IPS-20b (cell line): ENCODE data around the gene TMEM17.

ENCODE experiments used
- H3K27ac ChIP-seq: one replicate; pipeline ENCODE4 v1.5.1; 2013; ENCODE audit warnings: low read length
- H3K27me3 ChIP-seq: 2 replicates; pipeline ENCODE4 v1.6.1; 2013; ENCODE audit warnings: mild to moderate bottlenecking, low read length, inconsistent platforms; ENCODE audit not compliant: insufficient read depth
- H3K36me3 ChIP-seq: 2 replicates; pipeline ENCODE4 v1.6.1; 2013; ENCODE audit warnings: low read depth, mild to moderate bottlenecking, inconsistent platforms, low read length, moderate library complexity; ENCODE audit not compliant: insufficient read depth
- H3K4me1 ChIP-seq: 2 replicates; pipeline ENCODE4 v1.6.1; 2013; ENCODE audit warnings: mild to moderate bottlenecking, control low read depth, inconsistent platforms, low read length, moderate library complexity; ENCODE audit not compliant: insufficient read depth
- H3K4me3 ChIP-seq: 2 replicates; pipeline ENCODE4 v1.5.1; 2013; ENCODE audit warnings: mild to moderate bottlenecking, low read length, inconsistent platforms
- H3K9ac ChIP-seq: 2 replicates; pipeline ENCODE4 v1.6.1; 2013; ENCODE audit warnings: low read depth, mild to moderate bottlenecking, inconsistent platforms, low read length, moderate library complexity
- H3K9me3 ChIP-seq: 2 replicates; pipeline ENCODE4 v1.6.1; 2013; ENCODE audit warnings: mild to moderate bottlenecking, low read depth, low read length, inconsistent platforms; ENCODE audit not compliant: insufficient read depth

TMEM17 gene

GRCh38 chr2:62505109-62505749 is 766 bp downstream of the TMEM17 start:
- no peak overlapping the region for H3K27ac ChIP-seq
- H3K4me1 ChIP-seq: peaks cover 5% of the 10 kb centered on the region; the same call in 1 of the 2 replicates
- H3K9me3 ChIP-seq: no peaks in the 10 kb centered on the region
- H3K36me3 ChIP-seq: no peaks in the 10 kb centered on the region
- peak overlapping the region; percentile 90; the same call in 1 of the 2 replicates for H3K4me3 ChIP-seq
- peak overlapping the region; percentile 87; the same call in 1 of the 2 replicates for H3K9ac ChIP-seq
- no peaks in the 10 kb centered on the region for H3K27me3 ChIP-seq

GRCh38 chr2:62504657-62505056 is 1.3 kb downstream of the TMEM17 start:
- Histone ChIP-seq H3K9me3 (no peaks in the 10 kb centered on the region), H3K4me1 (peaks cover 5% of the 10 kb centered on the region; the same call in 1 of the 2 replicates), H3K27ac (no peak overlapping the region), H3K4me3 (no peak overlapping the region), H3K36me3 (no peaks in the 10 kb centered on the region), H3K9ac (peak overlapping the region; percentile 87; the same call in 1 of the 2 replicates), H3K27me3 (no peaks in the 10 kb centered on the region)

DNA sequence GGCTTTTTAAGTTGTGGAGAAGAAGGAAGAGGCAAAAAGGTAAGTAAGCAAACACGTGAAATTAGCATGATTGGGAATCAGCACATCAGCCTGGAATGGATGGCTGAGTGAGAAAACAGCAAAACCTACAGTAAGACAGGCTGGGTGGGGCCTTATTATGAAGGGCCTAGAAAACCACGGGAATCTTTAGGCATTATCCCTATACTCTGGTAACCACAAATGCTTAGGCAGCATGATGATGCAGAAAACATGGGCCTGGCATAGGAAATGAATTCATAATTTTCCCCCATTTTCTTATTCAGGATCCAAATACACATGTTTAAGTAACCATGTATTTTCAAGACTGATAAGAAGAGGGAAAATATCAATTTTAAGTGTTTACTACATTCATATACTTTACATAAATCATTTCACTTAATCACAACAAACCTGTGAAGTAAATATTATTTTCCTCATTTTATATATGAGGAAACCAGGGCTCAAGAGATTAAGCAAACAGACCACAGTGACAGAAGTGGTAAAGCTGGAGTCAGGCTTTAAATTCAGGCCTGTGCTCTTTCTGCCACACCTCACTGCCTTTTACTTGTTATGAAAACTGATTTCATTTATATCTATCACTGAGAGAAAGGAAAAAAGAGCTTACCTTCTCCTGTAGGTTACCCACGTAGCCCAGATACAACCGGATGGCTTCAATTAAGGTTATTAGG is 4.0 kb downstream of the TMEM17 start:
- Histone ChIP-seq H3K4me1 (peaks cover 5% of the 10 kb centered on the region; the same call in 1 of the 2 replicates), H3K27ac (no peak overlapping the region), H3K4me3 (no peak overlapping the region), H3K27me3 (no peaks in the 10 kb centered on the region), H3K9me3 (no peaks in the 10 kb centered on the region), H3K36me3 (no peaks in the 10 kb centered on the region), H3K9ac (no peak overlapping the region)

DNA sequence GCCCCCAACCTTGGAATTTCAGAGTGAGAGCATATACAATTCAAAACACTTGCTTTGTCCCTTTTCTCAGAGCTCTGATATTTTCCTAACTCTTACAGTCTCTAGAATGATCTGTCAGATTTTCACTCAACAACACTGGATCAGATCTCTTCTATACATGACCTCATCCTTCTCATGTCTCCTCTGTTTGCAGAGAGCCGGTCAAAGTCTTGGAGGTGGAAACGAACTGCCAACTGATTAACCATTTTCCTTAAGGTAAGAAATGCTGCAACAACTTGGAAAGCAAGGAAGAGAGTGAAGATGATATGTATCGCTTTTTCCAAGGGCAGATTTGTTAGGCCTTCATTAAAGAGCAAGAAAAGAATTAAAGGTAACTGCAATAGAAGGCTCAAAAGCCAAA is 4.9 kb downstream of the TMEM17 start:
- no peaks in the 10 kb centered on the region for H3K9me3 ChIP-seq
- no peaks in the 10 kb centered on the region for H3K36me3 ChIP-seq
- no peaks in the 10 kb centered on the region for H3K27me3 ChIP-seq
- H3K4me1 ChIP-seq: peaks cover 5% of the 10 kb centered on the region; the same call in 1 of the 2 replicates
- H3K4me3 ChIP-seq: no peak overlapping the region
- H3K9ac ChIP-seq: no peak overlapping the region
- no peak overlapping the region for H3K27ac ChIP-seq

GRCh38 chr2:62499430-62500060 is 6.5 kb downstream of the TMEM17 start:
- H3K4me1 ChIP-seq: no peaks in the 10 kb centered on the region; the same call in 1 of the 2 replicates
- no peaks in the 10 kb centered on the region for H3K27me3 ChIP-seq
- no peak overlapping the region for H3K9ac ChIP-seq
- H3K27ac ChIP-seq: no peak overlapping the region
- no peak overlapping the region for H3K4me3 ChIP-seq
- H3K36me3 ChIP-seq: no peaks in the 10 kb centered on the region
- H3K9me3 ChIP-seq: no peaks in the 10 kb centered on the region

DNA sequence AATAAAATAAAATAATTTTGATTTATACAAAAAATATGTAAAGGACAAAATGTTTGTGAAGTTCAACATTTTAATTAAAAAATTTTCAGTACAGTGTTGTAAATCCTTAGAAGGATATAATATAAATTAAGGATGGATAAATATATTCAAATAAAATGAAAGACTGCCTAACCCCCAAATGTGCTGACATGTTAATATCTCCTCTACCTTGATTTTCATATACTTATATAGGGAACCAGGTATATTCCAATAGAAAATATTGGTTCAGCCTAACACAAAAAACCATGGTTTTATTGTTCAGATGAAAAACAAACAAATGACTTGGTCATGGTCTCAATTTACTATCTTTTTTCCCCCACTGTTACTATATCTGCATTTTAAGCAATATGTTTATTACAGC is 7.3 kb downstream of the TMEM17 start:
- H3K27ac ChIP-seq: no peak overlapping the region
- no peaks in the 10 kb centered on the region; the same call in 1 of the 2 replicates for H3K4me1 ChIP-seq
- H3K36me3 ChIP-seq: no peaks in the 10 kb centered on the region
- H3K9ac ChIP-seq: no peak overlapping the region
- no peaks in the 10 kb centered on the region for H3K9me3 ChIP-seq
- no peak overlapping the region for H3K4me3 ChIP-seq
- H3K27me3 ChIP-seq: no peaks in the 10 kb centered on the region

DNA sequence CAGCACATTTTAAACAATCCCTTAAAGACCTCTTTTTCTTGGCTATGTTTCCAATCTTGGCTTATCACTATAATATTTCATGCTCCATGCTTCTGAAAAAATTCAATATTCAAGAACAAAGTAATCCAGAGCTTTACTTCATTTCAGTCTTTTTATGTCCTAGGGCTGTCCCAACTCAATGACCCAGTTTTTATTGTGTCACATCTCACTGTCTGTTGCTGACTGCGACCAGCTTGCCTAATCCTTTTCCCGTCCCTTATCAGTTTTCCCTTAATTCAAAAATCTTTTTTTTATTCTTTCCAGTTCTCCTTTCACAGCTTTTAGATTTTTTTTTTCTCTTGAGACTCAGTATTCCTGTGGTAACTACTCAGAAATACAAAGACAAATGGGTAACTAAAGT is 10.2 kb downstream of the TMEM17 start:
- Histone ChIP-seq H3K4me3 (no peak overlapping the region), H3K27me3 (no peaks in the 10 kb centered on the region), H3K36me3 (no peaks in the 10 kb centered on the region), H3K4me1 (no peaks in the 10 kb centered on the region; the same call in 1 of the 2 replicates), H3K27ac (no peak overlapping the region), H3K9ac (no peak overlapping the region), H3K9me3 (no peaks in the 10 kb centered on the region)

DNA sequence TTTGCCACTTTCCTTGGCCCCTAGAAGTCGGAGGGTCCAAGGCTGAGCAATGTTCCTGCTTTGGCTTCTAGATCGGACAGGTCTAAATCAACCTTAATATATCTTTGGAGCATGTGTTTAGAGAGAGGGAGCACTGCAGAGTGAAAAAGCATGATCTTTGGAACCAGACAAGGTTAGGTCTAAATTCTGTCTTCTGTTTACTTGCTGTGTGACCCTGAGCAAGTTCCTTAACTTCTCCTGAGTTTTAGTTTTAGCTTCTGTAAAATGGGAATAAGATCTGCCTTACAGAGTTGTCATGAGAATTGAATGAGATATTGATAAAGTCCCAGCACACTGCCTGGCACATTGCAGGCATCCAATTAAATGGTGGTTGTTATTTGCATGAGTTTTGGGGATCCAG is 13.9 kb downstream of the TMEM17 start:
- Histone ChIP-seq H3K4me1 (no peaks in the 10 kb centered on the region), H3K9ac (no peak overlapping the region), H3K4me3 (no peak overlapping the region), H3K27me3 (no peaks in the 10 kb centered on the region), H3K9me3 (no peaks in the 10 kb centered on the region), H3K27ac (no peak overlapping the region), H3K36me3 (no peaks in the 10 kb centered on the region)

GRCh38 chr2:62489702-62490101 is 16.3 kb downstream of the TMEM17 start:
- H3K4me3 ChIP-seq: no peak overlapping the region

DNA sequence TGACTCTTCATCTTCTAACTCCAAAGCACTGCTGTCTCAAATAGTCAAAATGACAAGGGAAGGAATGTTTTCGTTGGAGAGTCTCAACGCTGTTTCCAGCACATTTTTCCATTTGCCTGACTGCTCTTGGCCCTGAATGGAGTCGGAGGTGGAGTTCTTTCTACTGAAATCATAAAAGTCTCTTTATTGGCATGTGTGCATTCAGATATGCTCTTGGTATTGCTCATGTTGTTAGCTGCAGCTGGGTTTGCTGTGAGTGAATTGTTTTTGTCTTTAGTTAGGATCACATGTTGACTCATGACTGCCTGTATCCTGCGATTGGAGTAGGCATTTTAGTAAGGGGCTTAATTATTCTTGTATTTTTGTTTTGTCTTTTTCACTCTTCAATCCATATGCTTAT is 16.8 kb downstream of the TMEM17 start:
- Histone ChIP-seq H3K4me3 (no peak overlapping the region), H3K9me3 (no peaks in the 10 kb centered on the region), H3K27me3 (no peaks in the 10 kb centered on the region), H3K36me3 (no peaks in the 10 kb centered on the region), H3K27ac (no peak overlapping the region), H3K9ac (no peak overlapping the region), H3K4me1 (0 out of 2 replicates have a peak, but pooled peaks cover 3% of the 10 kb centered on the region)

More at GRCh38 chr2:62489702-62490101, 16.3 kb downstream of the TMEM17 start:
- no peaks in the 10 kb centered on the region for H3K9me3 ChIP-seq
- H3K27me3 ChIP-seq: no peaks in the 10 kb centered on the region
- 0 out of 2 replicates have a peak, but pooled peaks cover 3% of the 10 kb centered on the region for H3K4me1 ChIP-seq
- H3K27ac ChIP-seq: no peak overlapping the region
- no peaks in the 10 kb centered on the region for H3K36me3 ChIP-seq
- H3K9ac ChIP-seq: no peak overlapping the region

GRCh38 chr2:62486439-62486765 is 19.6 kb downstream of the TMEM17 start:
- Histone ChIP-seq H3K27ac (no peak overlapping the region), H3K4me3 (no peak overlapping the region)

More at GRCh38 chr2:62486439-62486765, 19.6 kb downstream of the TMEM17 start:
- Histone ChIP-seq H3K9ac (no peak overlapping the region), H3K4me1 (peaks cover 8% of the 10 kb centered on the region; the same call in 1 of the 2 replicates), H3K27me3 (no peaks in the 10 kb centered on the region), H3K9me3 (no peaks in the 10 kb centered on the region), H3K36me3 (no peaks in the 10 kb centered on the region)
